Measurements from ENCODE around the gene TTC34.

Gene TTC34

DNA sequence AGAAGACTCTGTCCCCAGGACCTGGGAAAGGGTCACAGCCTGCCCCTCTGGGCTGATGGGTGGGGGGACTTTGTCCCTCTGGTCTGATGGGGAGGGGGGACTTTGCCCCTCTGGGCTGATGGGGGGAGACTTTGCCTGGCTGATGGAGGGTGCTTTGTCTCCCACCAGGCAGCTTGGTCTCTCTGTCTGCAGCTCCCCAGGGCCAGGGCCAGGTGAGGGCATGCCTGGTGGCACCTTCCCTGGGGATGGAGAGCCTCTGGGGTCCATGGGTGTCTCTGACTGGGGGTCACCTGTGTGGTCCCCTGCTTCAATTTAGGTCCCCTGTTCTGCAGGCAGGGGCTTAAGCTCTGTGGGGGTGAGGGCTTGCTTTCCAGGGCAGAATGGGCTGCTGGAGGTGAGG lies 23.5 kb upstream of the TTC34 start:
- no peak overlapping the region for H3K4me3 ChIP-seq (ENCODE audit: low read length)
- no peak for TF ChIP-seq ZNF274 (IDR thresholded peaks at IDR 0.05; ENCODE audit: low read depth, low read length)

DNA sequence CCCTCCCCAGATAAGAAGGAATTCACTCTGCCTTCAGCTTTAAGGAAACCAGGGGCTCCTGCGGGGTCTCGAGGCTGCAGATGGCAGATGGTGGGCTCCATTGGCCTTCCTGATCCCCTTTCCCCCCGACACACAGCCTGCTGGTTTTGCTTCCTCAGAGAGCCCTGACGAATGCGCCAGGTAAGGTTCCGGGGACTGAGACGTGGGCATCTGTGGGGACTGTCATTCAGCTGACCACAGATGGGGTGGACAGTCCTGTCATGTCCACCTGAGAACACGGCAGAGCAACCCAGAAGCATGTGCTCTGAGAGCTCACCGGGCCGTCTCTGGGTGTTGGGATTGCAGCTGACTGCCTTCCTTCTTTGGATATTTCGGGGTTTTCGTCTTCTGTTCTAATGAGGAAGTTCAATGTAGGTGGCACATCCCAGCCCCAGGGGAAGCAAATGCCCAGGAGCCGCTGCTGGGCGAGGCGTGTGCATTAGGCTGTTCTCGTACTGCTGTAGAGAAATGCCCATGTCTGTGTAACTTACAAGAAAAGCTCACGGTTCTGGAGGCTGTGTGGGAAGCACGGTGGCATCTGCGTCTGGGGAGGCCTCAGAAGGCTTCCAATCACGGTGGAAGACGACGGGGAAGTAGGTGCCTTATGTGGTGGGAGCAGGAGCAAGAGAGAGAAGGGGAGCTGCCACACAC lies 22.6 kb upstream of the TTC34 start:
- H3K4me3 ChIP-seq (ENCODE audit: low read length): no peak overlapping the region
- TF ChIP-seq ZNF274 (IDR thresholded peaks at IDR 0.05; ENCODE audit: low read depth, low read length): no peak

DNA sequence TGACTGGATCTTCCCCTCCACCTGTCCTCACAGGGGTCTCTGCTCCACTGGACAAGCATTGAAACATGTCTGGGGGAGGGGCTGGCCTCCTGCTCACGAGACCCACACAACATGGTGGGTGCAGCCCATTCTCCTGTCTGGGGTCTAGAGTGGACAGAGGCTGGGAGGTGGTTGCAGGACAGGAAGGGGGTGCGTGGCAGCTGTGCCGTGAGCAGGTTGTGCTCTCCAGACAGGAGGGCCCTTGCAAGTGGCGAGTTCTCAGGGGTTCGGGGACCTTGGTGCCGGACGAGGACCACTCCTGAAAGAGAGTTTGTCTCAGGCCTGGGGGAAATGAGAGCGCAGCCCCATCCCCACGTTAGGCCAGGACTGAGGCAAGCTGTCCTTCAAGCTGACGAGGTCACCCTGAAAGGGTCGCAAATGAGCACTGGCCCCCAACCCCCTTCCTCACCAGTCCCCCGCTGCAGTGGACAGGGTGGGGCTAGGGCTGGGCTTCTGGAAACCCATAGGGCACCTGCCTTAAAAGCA lies 21.2 kb upstream of the TTC34 start:
- TF ChIP-seq ZNF274 (IDR thresholded peaks at IDR 0.05; ENCODE audit: low read depth, low read length): no peak
- no peak overlapping the region for H3K4me3 ChIP-seq (ENCODE audit: low read length)

DNA sequence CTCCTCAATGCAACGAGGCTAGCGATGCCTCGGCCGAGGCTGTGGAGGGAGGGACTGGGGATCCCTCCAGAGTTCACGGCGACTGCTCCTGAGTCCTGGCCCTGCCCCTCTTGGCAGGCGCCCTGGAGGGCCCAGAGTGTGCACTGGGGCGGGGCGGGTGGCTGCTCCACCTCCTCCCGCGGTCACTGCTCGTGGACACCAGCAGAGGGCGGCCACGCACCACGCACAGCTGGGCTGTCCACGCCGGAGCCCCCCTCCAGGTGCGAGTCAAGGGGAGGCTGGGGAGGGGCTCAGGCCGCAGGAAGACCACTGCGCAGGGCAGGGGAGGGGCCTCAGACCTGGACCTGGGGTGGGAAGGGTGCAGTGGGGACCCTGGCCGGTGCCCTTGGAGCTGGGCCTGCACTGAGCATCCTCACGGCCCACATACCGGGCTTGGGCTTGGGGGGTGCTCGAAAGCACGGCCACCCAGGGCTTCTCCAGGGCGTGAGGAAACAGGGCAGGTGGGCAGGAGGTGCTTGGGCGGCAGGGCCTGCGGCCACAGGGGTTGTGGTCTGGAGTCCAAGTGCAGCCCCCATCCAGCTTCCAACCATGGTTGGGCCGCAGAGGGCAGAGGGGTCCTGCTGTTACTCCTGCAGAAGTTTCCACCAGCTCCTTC lies 20.6 kb upstream of the TTC34 start:
- H3K4me3 ChIP-seq (ENCODE audit: low read length): no peak overlapping the region
- no peak for TF ChIP-seq ZNF274 (IDR thresholded peaks at IDR 0.05; ENCODE audit: low read depth, low read length)

DNA sequence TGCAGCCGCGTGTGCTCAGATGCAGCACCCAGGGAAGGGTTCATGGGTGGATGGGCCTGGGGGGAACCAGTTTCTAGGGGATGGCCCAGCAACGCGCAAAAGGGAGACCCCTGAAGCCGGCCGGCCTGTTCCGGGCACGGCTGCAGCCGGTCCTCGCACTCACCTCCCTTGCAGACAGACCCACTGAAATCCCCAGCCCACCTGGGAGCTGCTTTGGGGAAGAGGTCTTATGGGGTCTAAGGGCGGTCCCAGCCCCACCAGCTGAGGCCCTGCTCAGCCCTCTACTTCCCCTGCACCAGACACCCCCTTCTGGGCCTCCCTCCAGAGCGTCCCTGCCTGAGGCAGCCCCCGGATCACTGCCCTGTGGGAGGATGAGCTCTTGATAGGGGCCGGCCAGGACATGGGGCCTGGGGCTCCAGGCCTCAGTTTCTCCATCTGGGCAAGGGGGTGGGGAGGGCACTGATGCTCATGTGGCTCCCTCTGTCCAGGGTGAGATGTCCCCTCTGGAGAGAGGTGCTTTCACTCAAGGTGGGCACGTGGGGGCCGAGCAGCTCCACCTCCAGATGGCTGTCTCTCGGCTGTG lies 20.0 kb upstream of the TTC34 start:
- TF ChIP-seq ZNF274 (IDR thresholded peaks at IDR 0.05; ENCODE audit: low read depth, low read length): no peak
- no peak overlapping the region for H3K4me3 ChIP-seq (ENCODE audit: low read length)

DNA sequence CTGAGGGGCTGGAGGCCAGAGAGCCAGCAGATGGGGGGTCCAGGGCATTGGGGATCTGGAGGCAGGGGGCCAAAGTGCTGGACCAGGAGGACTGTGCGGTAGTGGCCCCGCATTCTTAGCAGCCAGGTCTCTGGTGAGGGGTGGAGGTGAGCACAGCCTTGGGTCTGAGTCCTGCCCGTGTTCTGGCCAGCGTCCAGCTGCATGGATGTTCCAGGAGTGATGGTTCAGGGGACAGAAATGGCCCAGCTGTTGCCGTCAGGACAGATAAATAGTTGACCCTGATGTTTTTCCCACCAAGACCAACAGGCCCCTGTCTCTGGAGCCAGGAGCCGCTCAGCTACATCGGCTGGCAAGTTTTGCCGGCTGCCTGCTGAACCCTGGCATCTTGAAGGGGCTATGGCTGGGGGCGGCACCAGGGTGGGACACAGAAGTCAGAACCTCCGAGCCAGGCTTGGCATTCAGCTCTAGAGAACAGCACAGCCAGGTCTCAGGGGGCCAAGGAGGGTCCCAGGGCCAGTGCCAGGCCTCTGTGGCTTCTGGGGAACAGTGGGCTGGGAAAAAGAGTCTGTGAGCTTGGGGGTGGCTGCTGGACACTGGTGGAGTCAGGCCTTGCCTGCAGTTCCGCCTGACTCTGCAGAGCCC lies 19.4 kb upstream of the TTC34 start:
- TF ChIP-seq ZNF274 (IDR thresholded peaks at IDR 0.05; ENCODE audit: low read depth, low read length): no peak
- no peak overlapping the region for H3K4me3 ChIP-seq (ENCODE audit: low read length)

DNA sequence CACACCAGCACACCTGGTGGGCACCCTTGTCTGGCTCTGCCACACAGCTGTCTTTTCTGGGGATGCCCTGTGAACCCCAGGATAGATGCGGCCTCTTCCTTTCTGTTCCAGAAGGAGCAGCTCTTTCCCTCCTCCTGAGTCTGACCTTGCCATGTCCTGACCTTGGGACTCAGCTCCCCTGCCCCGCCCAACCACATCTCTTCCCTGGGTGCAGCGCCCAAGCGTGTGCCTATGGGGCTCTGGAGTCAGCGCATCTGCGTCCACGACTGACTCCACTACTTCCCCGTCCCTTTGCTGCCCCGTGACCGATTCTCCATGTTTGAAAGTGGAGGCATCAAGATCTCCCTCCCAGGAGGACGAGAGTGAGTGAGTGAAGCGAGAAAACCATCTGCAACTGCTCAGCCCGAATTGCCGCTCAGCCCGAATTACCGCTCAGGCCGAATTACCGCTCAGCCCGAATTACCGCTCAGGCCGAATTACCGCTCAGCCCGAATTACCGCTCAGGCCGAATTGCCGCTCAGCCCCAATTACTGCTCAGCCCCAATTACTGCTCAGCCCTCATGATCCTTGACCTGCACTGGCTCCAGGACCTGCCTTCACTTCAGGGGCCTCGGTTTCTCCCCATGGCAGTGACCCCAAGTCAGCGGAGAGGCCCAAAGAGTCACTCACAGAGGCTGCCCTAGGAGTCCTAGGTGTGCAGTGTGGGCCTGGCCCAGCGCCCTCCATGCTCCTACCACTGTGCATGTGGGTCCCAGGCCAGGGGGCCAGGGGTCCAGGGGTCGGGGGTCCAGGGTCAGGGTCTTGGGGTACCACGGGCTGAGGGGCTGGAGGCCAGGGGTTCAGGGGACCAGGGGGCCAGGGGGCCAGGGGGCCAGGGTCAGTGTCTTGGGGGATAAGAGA lies 18.6 kb upstream of the TTC34 start:
- no peak for TF ChIP-seq ZNF274 (IDR thresholded peaks at IDR 0.05; ENCODE audit: low read depth, low read length)
- no peak overlapping the region for H3K4me3 ChIP-seq (ENCODE audit: low read length)

DNA sequence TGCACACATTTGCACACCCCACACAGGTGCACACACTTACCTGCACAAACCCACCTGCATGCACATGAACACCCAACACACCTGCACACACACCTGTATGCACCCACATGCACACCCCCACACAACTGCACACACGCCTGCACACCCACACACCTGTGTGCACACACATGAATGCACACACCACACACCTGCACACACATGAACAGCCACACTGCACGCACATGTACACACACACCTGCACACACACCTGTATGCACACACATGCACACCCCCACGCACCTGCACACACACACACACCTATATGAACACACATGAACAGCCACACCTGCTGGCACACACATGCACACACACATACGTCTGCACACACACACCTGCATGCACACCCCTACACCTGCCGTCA lies 17.9 kb upstream of the TTC34 start:
- no peak for TF ChIP-seq ZNF274 (IDR thresholded peaks at IDR 0.05; ENCODE audit: low read depth, low read length)
- H3K4me3 ChIP-seq (ENCODE audit: low read length): no peak overlapping the region

DNA sequence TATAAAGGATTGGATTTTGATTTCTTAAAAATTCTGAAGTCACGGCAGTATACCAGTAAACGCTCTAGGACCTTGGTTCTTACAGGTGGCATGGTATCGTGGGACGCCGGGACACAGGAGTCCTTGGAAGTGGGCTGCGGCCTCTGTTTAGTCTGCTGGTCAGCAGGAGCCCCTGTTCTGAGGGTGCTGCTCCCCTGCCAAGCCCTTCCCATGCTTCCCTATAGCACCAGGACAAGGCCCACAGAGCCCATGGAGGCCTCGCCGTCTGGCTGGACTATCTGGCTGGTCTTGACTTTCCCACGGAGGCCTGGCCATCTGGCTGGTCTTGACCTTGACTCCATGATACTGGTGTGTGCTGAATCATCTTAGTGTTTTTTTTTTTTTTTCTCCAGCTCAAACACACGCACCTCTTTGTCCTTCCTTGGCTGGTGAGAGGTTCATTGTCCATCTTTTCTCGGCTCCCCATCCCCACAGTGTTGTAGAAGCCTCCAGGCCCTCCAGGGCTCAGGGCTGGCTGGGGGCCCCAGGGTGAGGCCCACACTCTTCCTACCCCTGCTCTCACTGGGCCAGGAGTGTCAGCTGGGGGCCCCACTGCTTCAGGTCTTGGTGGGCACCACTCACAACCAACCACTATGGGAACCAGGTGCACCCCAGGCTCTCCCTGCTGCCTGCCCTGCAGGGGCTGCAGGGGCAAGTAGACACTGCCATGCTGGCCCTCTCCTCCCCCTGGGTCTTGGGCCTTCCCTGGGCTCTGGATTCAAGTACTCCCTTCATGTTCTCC lies 16.5 kb upstream of the TTC34 start:
- TF ChIP-seq ZNF274 (IDR thresholded peaks at IDR 0.05; ENCODE audit: low read depth, low read length): no peak

DNA sequence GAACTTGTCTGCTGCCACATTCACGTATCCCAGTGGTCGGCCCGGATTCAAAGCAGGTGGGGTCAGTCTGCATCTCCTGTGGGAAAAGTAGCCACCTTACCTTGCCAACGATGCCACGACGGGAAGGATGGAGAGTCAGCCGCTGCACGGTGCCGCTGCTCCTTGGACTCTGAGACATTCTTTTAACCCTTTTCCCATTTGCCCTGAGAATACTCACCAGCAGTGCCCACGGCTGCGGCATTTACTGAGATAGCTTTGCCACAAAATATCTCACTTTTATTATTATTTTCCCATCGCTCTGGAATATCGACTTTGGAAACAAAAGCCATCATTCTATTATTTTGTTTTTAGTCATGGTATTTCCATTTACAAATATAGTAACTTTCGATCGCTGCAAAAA lies 15.3 kb upstream of the TTC34 start:
- TF ChIP-seq ZNF274 (IDR thresholded peaks at IDR 0.05; ENCODE audit: low read depth, low read length): no peak
- H3K4me3 ChIP-seq (ENCODE audit: low read length): no peak overlapping the region

More for the DNA sequence above, 16.5 kb upstream of the TTC34 start:
- H3K4me3 ChIP-seq (ENCODE audit: low read length): no peak overlapping the region

DNA sequence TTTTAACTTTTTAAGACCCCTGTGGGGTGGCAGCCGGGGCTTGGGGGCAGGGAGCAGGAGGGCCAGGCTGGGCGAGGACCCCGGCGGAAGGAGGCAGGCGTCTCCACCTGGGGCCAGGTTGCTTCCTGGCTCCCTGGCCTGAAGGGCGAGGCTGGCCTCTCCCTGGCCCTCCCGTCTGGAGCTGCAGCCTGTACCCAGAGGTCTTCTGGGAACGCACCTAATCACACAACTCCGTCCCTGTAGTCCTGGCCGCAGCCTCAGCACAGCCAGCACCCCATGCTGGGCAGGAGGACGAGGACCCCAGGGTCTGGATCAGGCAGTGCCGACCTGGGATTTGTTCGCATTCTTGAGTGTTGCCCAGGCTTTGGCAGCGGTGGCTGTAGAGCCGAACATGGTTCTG lies 14.1 kb upstream of the TTC34 start:
- no peak for TF ChIP-seq ZNF274 (IDR thresholded peaks at IDR 0.05; ENCODE audit: low read depth, low read length)
- no peak overlapping the region for H3K4me3 ChIP-seq (ENCODE audit: low read length)

DNA sequence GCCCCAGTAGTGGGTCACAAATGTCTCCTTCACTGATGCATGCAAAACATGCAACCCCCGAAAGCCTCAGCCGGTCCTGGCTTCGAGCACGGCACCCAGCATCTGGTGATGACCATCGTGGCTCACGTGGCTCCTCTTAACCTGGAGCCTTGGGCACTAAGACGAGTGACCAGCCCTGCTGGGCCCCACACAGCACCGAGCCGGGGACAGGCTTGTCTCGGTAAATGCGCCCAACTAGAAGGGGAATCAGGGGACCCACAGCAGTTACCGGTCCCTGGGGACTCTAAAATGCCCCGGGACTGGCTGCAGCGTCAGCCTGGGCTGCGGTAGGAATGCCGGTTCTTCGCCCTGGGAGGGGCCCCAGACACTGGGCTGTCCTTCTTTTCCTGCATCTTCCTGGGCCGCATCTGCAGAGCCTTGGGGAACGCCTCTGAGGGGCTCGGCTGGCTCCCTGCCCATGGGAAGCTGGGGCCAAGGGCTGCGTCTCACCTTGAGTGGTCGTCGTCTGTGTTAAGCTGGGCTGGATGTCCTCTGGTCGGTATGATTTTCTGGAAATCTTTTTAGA lies 13.1 kb upstream of the TTC34 start:
- no peak for TF ChIP-seq ZNF274 (IDR thresholded peaks at IDR 0.05; ENCODE audit: low read depth, low read length)
- no peak overlapping the region for H3K4me3 ChIP-seq (ENCODE audit: low read length)

All from GM08714 (cell line).